Left kidney (tissue), 2 donors: ENCODE data around the gene ARF6. TPM values are rescaled to one million over a fixed set of nuclear protein-coding genes. Genes with fewer than 3 reads are reported as not detected.
"Not testable (repeated sequence)": the region's sequence is repeated elsewhere in the genome, so short reads cannot be mapped to it uniquely, and the experiment has no call there.

Source experiments
- DNase-seq: peaks from one replicate; pipeline ENCODE4 v3.0.0-alpha.2; 2013
- polyA plus RNA-seq: library from polyadenylated mRNA; unstranded; fragments of 120-200 nt; gene quantifications from one replicate; pipeline ENCODE4 v1.2.1, GENCODE V29; 2013; ENCODE audit not compliant: insufficient read length

The ARF6 gene
- polyA plus RNA-seq, 1 donor, result 83.4 TPM

DNA sequence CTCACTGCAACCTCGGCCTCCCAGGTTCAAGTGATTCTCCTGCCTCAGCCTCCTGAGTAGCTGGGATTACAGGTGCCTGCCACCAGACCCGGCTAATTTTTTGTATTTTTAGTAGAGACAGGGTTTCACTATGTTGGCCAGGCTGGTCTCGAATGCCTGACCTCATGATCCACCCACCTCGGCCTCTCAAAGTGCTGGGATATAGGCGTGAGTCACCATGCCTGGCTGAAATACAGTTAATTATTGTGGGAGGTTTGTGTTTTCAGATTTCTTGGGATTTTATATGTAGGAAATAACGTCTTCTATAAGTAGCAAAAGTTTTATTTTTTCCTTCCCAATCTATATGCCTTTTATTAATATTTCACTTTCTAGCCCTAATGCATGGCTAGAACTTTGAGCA lies 19.3 kb upstream of the ARF6 start:
- DNase-seq, result not testable (repeated sequence)

- DNase-seq, result no peak
These were observed 17.2 kb upstream of the ARF6 start for GRCh38 chr14:49875640-49876198.

- DNase-seq, result no peak
These were observed 16.2 kb upstream of the ARF6 start for GRCh38 chr14:49876563-49877127.

DNA sequence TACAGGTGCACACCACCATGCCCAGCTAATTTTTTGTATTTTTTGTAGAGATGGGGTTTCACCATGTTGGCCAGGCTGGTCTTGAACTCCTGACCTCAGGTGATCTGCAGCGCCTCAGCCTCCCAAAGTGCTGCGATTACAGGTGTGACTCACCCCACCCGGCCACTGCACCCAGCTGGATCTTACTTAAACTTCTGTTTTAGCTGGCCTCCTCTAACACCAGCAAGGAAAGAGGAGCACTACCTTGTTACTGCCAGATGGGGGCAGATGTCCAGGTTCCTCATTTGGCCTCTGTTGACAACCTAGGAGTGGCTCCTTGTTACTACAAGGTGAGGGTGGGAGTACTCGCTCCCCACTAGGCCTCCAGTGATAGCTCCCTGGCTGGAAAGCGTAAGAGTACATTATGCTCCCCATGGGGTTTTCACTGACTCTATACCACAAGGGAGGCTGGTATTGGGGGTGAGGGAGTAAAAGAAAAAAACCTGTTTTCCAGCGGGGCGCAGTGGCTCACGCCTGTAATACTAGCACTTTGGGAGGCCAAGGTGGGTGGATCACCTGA lies 13.2 kb upstream of the ARF6 start:
- no peak for DNase-seq

DNA sequence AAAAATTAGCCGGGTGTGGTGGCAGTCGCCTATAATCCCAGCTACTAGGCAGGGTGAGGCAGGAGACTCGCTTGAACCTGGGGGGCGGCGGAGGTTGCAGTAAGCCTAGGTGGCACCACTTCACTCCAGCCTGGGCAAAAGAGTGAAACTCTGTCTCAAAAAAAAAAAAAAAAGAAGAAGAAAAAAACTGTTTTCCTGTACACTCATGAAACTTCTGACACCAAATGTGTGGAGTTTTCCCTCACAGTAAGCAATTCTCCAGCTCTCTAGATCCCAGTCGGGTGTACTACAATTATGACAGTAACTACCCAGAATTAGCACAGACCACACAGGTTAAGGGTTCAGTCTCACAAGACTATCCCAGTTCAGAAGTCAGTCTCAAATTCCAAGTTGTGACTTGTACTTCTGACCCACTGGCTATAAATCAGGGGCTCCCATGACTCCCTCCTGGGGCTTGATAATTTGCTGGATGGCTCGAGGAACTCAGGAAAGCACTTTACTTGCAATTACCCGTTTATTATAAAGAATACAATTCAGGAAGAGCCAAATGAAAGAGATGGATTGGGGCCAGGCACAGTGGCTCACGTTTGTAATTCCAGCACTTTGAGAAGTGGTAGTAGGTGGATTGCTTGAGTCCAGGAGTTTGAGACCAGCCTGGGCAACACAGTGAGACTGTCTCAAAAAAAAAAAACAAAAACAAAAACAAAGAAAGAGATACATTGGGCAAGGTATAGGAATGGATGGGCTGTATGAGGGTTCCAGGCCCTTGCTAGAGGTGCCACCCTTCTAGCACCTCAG lies 12.4 kb upstream of the ARF6 start:
- no peak for DNase-seq

DNA sequence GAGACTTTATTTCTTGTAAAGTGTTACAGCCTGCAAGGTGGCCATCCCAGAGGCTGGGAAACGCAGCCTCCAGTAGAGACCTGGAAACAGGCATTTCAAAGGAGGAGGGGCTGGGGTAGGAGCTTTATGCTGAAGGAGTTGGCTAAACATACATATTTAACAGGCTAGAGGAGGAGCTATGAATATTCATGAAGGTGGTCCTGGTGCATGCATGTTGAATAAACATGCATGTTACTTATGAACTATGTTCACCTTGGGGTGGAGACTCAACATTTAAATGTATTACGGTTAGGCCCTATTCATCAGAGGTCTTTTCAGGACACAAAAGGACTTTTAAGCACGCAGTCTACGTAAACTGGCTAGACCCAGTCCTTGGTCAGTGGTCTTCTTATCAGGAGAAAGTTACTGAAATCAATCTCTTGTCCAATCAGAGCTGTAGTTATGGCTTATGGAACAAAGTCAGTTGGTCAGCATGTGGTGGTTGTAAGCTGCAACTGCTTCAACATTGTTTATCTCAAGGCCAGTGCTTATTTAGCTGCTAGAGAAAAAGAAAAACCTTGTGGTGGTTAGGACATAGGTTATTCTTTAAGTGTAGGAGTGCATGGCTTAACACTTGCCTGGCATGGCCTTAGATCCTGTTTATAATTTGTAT lies 11.4 kb upstream of the ARF6 start:
- DNase-seq, result no peak

GRCh38 chr14:49882826-49883694 lies 9.8 kb upstream of the ARF6 start:
- DNase-seq, result no peak

DNA sequence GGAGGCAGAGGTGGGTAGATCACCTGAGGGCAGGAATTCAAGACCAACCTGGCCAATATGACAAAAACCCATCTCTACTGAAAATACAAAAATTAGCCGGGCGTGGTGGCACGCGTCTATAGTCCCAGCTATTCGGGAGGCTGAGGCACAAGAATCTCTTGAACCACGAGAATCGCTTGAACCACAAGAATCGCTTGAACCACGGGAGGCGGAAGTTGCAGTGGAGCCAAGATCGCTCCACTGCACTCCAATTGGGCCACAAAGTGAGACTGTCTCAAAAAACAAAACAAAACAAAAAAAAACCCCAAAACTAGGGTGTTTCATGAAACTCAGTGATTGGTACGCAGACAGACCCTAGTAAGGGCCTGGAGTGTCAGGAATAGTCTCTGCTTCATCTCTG lies 6.4 kb upstream of the ARF6 start:
- DNase-seq, result no peak

GRCh38 chr14:49888293-49888692 lies 4.6 kb upstream of the ARF6 start:
- DNase-seq, result no peak

DNA sequence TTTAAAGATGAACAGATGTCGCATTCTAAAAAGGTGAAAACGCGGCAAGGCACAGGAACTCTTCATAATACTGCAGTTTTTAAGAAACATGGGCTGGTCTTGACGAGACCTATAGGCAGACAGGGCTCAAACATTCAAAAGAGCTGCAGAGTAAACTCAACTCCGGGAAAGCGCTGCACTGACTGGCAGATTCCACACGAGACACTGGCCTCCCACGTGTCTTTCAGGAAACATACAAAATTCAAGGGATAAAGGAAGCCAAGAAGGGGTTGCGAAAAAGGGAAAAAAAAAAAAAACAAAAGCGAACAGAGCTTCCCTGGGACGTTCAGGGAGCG lies 614 bp upstream of the ARF6 start:
- peak; percentile 85 for DNase-seq

DNA sequence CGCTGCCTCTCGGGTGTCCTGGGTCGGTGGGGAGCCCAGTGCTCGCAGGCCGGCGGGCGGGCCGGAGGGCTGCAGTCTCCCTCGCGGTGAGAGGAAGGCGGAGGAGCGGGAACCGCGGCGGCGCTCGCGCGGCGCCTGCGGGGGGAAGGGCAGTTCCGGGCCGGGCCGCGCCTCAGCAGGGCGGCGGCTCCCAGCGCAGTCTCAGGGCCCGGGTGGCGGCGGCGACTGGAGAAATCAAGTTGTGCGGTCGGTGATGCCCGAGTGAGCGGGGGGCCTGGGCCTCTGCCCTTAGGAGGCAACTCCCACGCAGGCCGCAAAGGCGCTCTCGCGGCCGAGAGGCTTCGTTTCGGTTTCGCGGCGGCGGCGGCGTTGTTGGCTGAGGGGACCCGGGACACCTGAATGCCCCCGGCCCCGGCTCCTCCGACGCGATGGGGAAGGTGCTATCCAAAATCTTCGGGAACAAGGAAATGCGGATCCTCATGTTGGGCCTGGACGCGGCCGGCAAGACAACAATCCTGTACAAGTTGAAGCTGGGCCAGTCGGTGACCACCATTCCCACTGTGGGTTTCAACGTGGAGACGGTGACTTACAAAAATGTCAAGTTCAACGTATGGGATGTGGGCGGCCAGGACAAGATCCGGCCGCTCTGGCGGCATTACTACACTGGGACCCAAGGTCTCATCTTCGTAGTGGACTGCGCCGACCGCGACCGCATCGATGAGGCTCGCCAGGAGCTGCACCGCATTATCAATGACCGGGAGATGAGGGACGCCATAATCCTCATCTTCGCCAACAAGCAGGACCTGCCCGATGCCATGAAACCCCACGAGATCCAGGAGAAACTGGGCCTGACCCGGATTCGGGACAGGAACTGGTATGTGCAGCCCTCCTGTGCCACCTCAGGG lies 679 bp downstream of the ARF6 start:
- DNase-seq, result no peak

GRCh38 chr14:49894214-49895107 lies 1.6 kb downstream of the ARF6 start:
- DNase-seq, result not testable (repeated sequence)

GRCh38 chr14:49895480-49895879 lies 2.6 kb downstream of the ARF6 start:
- DNase-seq, result no peak

- not testable (repeated sequence) for DNase-seq
These were observed 3.4 kb downstream of the ARF6 start for GRCh38 chr14:49896272-49896671.

GRCh38 chr14:49896966-49897365 lies 4.1 kb downstream of the ARF6 start:
- DNase-seq, result no peak

DNA sequence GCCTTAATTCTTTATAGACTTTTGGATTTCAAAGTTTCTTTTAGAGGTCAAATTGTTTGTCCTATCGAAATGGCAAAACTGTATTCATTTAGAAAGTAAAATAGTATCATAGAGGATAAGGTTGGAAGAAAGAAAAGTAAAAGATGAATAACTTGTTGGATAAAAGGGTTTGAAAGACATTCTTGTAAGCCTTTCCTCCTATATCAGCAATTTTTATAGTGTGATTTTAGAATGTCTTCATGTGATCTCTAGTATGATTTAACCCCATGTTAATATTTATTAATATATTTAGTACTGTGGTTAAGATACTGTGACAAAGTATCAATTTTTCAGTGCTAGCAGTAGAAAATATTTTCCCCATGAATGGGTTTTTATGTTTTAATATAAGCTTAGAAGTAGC lies 4.5 kb downstream of the ARF6 start:
- no peak for DNase-seq

- no peak for DNase-seq
These were observed 5.1 kb downstream of the ARF6 start for GRCh38 chr14:49897965-49898364.

DNA sequence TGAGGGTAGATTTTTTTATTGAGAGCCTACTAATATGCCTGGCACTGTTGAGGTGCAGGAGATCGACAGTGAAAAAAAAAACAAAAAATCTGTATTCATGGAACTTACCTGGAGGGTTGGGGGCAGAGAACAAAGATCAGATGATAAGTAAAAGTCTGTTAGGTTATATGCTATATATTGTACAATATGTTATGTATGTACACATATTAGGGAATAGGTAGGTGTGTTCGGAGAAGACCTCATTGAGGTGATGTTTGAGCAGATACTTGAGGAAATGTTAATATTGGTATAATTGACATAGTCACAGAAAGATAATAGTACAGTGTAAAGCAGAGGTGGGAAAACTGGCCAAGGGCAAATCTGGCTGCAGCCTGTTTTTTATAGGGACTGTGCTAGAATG lies 5.6 kb downstream of the ARF6 start:
- no peak for DNase-seq

- DNase-seq, result no peak
These were observed 8.1 kb downstream of the ARF6 start for GRCh38 chr14:49900973-49901372.
